GM21367 (cell line): ENCODE data around the gene STIP1.
A peak's percentile ranks its signal among the peaks of the same experiment; 100 is the strongest.

Experiments
- ATAC-seq: cut with Tn5 transposase; IDR thresholded peaks from one replicate; pipeline ENCODE4 v1.9.1; 2021; ENCODE audit not compliant: unreplicated experiment

Gene STIP1

DNA sequence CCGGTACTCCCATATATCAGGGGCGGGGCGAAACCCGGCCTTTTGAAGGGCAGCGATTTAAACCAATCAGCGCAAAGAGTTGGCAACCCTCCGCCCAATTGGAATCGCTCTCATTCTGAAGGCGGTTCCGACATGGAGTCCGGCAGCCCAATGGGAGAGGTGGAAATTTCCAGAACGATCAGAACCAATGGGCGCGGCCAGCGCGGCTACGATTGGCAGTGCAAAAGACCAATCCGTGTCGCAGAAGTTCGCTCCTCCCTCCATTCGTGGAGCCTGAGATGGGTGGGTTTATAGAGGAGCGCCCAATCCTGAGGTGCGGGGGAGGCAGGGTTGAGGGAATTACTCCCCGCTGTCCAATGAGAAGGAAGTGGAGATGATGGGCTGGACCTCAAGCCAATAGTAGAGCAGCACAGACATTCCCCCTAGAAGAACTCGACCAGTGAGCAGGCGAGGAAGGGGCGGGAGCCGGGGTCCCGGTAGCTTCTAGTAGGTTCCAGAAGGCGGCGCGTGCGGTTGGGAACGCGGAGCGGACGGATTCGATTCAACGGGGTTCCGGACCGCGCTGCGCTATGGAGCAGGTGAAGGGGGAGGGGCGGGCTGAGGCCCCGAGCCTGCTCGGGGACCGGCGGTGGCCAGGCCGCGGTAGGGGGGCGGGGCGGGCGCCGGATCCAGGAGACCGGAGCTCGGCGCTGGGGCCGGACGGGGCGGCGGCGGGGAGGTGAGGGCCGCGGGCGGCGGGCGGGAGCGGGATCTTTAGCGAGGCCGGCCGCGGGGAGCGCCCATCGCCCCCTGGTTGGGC, at the start of gene STIP1:
TSS of gene STIP1 (plus strand) at position 479 of the 799 bp plus-strand sequence. CDS start at position 570, 91 bp downstream.
- ATAC-seq = peak; percentile 82

DNA sequence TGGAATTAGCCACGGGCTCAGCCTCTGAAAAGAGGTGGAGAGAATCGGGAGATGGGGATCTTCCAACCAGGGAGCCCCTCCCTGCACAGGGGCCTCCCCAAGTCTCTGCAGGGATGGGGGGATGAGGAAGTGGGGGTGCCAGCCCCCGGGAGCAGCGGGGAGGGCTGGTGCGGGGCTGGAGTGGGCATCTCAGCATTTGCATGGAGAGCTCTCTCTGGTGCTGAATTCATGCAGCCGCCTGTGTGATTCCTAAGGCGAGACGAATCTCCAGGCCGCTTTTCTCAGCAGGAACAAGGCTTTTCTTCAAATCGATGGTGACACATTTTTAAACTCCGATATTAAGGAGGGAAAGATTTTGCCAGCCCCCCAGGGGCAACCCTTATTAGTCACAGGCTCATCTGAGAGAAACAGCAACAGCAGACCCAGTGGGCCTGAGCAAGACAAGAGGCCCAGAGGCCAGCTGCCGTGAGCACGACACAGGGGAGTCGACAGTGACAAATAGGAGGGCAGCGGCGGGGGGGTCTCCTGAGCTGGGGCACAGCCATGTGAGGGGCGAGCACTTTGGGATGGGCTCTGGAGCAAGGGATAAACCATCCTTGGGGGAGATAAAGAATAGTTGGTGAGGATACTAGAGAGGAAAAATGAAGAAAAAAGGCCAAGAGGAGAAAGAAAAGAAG, 49.1 kb upstream of the STIP1 start:
- no peak for ATAC-seq

DNA sequence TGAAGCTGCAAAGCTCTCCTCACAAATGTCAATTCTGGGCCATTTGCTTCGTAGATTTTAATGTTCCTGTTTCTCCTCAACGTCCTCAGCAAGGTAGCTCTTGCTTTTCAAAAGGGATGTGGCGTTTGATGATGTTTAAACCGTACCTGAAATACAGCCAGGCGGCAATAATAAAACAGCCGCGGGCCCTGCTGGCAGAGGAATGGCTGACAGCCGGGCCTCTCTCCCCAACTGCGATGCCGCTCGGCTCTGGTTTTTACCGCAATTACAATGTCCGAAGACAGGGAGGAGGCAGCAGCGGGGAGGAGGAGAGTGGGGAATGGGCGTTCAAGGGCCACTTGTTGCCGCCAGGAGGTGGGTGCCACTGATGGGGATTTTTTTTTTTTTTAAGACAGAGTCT, 47.6 kb upstream of the STIP1 start:
- ATAC-seq = no peak

DNA sequence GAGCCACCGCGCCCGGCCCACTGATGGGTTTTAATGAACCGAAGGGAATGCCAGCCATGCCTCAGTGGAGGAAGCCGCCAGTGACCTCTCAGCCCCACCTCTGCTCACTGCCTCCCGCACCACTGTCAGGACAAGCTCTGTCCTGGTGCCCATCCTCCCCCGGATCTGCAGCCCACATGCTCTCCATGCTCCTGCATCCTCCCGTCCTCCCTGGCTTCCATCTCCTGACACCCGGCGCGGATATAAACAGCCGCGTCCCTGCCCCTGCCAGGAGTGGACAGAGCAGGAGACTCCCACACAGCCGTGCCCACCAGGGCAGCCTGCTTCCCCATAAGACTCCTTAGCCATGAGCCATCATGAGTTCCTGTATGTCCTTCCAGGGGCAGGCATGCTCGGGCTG, 46.9 kb upstream of the STIP1 start:
- ATAC-seq = no peak

DNA sequence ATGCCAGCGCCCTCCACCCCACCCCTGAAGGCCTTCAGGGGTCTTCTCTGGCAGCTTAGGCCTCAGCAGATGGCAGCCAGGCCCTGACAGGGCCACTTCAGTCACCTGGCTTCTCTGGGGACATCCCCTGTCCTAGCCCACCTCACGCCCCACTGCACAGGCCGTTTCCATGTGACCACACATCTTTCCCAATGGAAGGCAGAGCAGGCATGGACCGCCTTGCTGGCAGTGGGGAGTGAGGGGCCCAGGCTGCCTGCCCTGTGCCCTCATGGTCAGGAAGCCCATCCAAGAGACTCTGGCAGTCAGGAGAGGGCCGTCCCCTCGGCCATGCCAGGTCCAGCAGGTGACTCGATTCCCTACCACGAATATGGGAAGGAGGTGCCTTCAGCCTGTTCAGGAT, 45.9 kb upstream of the STIP1 start:
- no peak for ATAC-seq

DNA sequence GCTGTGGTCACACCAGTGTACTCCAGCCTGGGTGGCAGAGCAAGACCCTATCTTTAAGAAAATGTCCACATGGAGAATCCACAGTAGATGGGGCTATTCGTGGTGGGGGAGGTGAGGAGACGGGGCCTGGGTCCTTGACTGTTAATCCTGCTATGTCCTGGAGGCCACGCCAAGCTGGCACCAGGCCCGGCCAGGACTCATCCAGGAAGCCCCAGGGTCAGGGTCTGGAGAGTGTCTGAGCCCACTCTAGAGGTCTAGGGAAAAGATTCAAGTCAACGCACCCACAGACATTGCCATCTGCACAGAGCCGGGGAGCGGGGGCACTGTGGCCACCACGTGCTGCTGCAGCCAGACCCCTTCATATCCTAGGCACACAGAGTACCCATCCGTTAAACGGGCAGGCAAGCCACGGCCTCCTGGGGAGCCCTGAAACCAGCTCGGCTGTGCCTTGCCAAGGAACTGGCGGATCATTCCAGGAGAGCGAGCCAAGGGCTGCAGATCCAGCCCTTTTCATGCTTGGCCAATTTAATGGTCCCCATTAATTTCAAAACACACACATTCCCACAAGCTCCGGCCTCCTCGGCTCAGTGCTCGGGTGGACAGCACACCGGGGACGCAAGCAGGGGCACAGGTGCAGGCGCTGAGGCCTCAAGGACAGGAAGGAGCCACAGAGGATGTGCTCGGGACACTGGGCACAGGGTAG, 44.7 kb upstream of the STIP1 start:
- no peak for ATAC-seq

DNA sequence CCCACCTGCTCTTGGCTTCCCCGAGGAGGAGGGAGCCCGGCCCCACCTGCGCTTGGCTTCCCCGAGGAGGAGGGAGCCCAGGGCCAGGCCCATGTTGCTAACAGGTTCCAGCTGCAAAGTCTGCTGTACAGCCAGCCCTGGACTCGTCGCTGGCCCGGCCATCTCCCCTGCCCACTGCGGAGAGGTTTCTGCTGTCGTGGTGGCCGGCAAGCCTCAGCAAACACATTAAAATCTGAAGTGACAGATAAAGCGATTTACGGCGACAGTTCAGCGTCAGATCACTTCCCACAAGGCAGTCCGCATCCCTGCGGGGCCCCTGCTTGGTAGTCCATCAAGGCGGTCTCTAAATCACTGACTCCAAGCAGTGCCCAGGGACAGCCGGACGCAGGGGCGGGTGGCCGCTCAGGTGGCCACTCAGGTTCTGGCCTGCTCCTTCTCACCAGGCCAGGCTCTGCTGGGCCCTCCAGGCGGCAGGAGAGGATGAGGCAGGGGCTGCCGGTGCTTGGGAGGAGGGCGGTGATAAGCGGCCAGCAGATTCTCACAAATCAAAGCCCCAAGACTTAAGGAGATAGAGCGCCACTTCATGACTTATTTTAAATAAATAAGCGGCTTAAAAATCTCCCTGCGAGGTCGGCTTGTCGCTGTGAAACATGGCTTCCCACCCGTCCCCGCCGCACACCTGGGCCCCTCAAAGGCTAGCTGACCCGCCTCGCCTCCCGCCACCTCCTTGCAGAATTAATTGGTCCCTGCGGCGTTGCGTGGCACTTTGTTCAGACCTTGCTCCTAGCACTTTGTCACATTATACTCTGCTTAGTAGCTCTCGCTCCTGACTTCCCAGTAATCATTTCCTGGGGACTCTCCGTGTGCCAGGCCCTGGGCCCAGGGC, 41.1 kb upstream of the STIP1 start:
- no peak for ATAC-seq

DNA sequence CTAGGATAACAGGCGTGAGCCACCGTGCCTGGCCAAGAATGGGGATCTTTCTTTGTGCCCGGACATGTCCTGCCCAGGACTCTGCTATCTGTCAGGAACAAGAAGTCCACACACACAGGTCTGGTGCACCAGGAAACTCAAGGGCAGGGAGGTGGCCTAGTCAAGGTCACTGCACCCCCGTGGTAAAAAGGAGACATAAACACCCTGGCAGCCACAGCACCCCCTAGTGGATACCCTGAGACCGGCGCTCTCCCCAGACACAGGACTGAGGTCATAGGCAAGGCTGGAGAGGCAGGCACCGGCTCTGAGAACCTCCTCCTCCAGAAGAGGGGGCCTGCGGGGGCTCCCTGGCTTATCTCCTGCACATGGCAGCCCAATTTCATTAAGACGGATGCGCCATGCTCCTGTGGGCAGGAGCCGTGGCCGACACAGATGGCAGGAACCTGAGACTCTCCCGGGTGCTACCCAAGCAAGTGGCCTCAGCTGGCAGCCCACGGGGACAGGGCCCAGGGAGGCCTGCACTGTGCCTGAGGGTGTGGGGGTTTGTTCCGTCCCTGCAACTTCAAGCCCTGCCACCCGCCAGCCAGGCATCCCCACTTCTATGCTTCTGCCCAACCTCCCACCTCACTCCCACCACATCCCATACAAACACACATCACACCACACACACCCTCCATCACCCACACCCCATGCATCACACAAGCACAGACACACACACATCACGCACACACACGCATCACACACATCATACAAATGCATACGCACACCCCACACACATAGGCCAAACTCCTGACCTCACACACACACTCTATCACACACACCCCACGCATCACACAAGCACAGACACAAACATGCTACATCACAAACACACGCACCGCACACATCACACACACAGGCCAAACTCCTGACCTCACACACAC, 39.7 kb upstream of the STIP1 start:
- no peak for ATAC-seq

DNA sequence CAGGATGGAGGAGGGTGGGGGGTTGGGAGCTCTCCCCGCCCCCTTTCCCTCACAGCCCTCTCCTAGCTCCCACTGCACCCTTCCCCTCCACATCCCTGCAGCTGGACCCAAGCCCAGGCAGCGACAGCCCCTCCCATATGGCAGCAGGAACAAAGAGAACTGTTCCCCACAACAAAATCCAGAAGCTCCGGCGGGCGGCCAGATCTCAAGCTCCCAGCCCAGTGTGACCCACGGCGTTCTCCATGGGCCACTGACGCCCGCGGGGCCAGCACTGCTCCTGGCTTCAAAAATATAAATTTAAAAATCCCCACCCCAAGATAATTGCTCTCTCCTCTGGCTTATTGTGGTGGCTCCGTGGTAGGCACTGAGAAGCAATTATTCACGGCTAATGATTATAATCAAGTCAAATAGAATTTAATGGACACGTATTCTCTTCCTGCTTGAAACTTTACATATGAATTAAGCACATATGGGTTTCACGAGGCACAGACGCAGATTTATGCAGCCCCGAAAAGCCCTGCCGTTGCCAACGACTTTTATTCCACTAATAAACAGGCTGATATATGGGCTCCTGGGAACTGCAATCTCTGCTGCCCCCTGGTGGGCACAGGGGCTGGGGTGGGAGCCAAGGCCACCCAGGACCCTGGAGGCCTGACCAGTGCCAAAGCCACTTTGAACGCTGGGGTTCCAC, 37.6 kb upstream of the STIP1 start:
- ATAC-seq = no peak

DNA sequence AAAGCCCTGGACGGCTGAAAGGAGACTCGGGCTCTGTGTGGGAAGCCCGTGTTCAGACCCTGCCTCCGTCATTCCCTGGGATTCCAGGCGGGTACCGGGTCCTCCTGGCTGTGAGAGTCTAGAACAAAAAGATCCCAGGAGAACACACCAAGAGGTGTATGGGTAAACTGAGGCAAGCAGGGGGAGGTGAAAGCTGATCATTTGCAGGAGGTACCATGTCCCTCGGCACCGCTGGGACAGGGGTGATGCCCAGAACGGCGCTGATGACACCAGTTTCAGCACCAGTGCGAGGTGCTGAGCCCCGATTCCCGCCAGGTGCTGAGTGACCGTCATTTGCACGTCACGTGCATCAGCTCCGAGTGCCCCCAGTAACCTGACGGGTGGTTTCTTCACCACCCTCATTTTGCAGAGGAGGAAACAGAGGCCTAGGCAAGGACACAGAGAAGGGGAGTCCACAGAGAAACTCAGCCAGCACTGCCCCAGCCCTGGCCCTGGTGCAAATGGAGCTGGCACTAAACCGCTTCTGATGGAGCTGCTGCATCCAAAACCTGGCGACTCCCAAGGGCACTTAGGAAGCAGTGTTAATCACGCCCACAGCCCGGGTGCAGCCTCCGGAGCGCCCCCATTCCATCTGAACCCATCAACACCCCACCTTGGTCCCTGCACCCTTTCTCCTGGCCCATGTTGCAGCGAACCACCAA, 36.9 kb upstream of the STIP1 start:
- no peak for ATAC-seq

DNA sequence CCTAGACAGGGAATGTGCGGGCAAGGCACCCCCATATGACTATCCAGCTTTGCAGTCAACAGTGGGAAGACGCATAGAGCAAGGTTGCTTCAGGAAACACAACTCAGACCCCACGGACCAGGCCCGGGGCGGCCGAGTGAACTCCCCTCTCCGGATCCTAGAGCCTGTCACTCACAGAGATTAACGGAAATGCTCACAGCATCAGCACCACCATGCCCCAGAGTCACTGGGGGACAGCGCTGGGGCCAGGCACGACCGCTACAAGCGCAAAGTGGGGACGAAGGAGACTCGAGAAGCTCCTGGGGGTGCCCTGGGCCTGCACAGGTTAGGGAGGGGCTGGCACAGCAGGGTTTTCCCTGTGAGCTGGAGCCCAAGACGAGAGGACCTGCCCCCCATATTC, 35.9 kb upstream of the STIP1 start:
- no peak for ATAC-seq

DNA sequence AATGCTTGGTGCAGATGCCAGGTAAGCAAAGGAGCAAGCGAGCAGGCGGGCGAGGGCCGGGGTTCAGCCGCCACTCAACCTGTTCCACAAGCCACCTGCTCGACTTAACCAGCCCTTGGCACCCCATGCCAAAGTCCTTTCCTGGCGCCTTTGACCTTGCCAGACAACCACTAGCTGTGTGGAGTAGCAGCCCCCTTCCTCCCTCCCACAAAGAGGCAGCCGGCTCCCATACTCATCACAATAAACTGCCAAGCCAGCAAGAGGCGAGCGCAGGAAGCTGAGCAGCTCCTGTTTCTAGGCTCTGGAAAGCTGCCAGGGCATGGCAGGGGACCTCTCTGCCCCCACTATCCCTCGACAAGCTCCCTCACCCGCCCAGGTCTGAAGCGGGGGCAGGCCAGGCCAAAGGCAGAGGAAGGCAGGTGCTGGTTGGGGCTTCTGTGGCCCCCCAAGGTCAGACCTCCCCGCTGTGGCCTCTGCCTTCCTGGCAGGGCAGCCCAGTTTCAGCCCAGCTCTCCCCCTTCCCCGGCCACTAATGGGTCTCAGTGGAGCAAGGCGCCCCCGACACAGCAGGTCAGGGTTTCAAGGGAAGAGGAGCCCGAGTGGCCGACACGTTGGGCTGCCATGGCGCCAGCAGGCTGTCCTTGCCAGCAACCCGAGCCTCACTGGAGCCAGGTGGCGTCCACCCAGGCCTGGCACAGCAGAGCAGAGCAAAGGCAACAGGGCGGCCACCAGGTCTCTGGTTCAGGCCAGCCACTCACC, 35.3 kb upstream of the STIP1 start:
- ATAC-seq = no peak

DNA sequence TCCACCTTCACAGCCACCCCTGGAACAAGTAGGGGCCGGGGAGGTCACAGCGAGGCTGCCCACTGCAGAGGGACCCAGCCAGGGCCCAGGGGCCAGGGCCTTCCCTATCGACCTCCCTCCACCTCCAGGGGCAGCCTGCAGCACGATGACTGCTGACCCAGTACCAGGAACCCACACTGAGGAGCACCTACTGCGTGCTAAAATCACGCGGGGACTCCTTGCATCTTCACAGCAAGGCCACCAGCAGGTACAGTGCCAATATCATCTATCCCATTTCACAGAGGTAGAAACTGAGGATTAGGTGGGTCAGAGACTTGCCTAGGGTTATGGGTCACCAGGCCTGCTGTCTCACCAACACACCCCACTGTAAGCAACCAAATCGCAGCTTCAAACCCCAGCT, 34.6 kb upstream of the STIP1 start:
- no peak for ATAC-seq

DNA sequence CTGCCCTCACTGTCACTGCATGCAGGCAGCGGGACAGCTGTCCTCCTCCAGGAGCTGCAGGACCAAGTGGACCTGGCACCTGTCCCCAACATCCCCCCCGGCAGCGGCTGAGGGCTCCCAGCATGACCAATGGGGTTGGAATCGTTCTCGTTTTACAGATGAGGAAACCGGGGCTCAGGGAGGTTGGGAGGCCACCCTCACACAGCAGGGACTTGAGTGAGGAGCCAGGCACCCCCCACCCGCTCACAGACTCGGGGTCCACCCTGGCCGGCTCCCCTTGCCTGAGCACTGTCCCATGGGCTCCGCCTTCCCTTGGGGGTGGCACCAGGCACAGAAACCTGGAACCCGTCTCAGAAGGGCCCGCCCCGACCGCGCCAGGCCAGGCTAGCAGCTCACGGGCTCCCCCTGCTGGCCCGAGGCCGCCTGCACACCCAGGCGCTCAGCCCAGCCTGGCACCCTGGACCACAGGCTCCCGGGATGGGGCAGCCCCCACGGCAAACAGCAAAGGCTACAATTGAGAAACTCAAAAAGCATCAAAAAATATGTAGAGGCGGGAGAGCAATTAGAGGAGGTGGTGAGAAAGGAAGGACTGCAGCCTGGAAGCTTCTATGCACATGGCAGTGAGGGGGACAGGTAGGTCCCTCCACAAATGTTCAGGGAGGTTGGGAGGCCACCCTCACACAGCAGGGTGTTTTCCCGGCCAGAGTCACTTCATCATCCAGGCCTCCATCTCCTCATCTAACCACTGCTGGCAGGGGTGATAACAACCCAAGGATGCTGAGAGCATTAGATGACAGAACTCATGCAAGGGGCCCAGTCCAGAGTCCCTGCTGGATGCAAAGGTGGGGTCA, 32.9 kb upstream of the STIP1 start:
- ATAC-seq = no peak

DNA sequence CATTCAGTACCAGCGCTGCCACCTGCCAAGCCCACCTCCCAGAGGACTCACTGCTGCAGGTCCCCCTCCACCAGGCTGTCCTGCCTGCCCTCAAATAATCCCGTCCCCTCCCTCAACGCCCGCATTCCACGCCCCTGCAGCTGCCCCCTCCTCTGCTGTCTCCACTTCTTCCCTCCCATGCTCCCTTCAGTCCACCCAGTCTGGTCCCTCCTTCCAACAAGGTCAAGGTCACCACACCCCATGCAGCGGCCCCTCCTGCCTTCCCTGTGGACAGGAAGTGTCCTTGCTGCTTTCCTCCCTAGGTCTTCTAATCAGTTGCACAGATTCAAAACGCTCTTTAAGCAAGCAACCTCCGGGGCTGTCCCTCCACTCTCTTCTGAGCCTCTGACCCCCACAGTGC, 32.2 kb upstream of the STIP1 start:
- ATAC-seq = no peak

DNA sequence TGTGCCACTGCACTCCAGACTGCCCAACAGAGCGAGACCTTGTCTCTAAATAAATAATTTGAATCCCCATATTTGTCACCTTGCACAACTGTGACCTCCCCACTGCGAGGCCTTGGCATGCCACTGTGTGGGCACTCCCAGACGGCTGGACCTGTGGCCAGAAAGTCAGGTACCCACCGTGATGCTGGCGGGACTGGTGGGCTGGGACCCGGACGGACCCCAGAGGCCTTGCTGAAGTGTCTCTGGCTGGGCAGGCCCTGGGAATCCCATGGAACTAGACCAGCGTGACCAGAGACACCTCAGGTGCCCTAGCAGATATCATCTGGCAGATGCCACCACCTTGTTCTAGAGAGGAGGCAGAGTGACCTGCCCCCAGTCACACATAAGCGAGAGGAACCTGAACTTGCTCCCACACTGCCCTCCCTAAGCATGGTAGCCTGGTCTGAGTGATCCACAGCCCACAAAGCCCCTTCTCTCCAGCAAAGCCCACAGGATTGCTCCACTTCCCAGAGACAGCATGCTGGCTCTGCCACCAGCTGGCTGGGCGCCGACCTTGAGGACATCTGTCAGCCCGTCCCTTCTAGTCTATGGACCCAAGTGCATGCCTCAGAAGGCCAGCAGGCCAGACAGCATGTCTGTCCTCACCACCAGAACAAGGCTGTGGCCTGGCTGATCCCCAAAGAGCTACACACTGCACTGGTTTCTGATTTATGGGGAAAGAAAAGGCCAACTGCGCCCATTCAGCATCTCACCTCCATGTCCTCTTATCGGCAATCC, 29.5 kb upstream of the STIP1 start:
- ATAC-seq = no peak
